Measurements from ENCODE around the gene AFF3. TPM values are rescaled to one million over a fixed set of nuclear protein-coding genes. Genes with fewer than 3 reads are reported as not detected.

AFF3 gene
- total and polyA plus RNA-seq, 2 of the 8 experiments (the other 6 are each of a cell fraction or from before 2014, with no cell fraction given) = 0.27 to 3.0 TPM

- Histone ChIP-seq H3K79me2 (ENCODE audit: control insufficient read depth in 1 of 2, insufficient read depth in 2 of 2, low read length in 2 of 2) (no peaks in the 10 kb centered on the region), H3K23me2 (ENCODE audit: low read depth, low read length) (no peaks in the 10 kb centered on the region; the same call in 1 of the 2 replicates), H3K9ac (replicated peaks in 1 of 4; ENCODE audit: extremely low read depth in 1 of 4, low read depth in 3 of 4, low read length in 3 of 4) (no peak overlapping the region), H2BK12ac (ENCODE audit: low read depth, low read length) (no peak overlapping the region), H3K27ac (ENCODE audit: low read depth, low read length) (no peak overlapping the region), H4K5ac (ENCODE audit: insufficient read length, low read depth, low read length) (no peak overlapping the region), H3K36me3 (ENCODE audit: control insufficient read depth in 2 of 4, insufficient read depth in 4 of 4, low read length in 3 of 4) (no peaks in the 10 kb centered on the region), H3K79me1 (ENCODE audit: low read depth, low read length) (no peaks in the 10 kb centered on the region), H2BK5ac (ENCODE audit: low read depth, low read length) (no peak overlapping the region), H2AK5ac (ENCODE audit: low read depth, low read length) (no peak overlapping the region), H3K9me3 (ENCODE audit: insufficient read depth in 2 of 2, low read depth in 1 of 2, low read length in 1 of 2) (no peaks in the 10 kb centered on the region), H3K56ac (replicated peaks; ENCODE audit: insufficient read length, low read depth, low read length) (no peak overlapping the region), H4K8ac (ENCODE audit: extremely low read depth, insufficient read depth, low read length) (no peak overlapping the region), H3K18ac (ENCODE audit: extremely low read depth, low read length) (no peak overlapping the region), H3K14ac (ENCODE audit: insufficient read length) (no peak overlapping the region), H3K23ac (ENCODE audit: insufficient read length) (no peak overlapping the region), H2BK20ac (ENCODE audit: low read length) (no peak overlapping the region), H3K4me2 (ENCODE audit: insufficient read depth in 1 of 2, low read depth in 2 of 2, low read length in 2 of 2) (no peak overlapping the region), H3K4ac (replicated peaks; ENCODE audit: insufficient read length, low read depth, low read length) (no peak overlapping the region), H3K4me3 (ENCODE audit: extremely low read depth in 1 of 4, insufficient read depth in 2 of 4, low read depth in 3 of 4, low read length in 4 of 4) (no peak overlapping the region), H4K91ac (replicated peaks; ENCODE audit: insufficient read length, low read length) (no peak overlapping the region), H2AFZ (ENCODE audit: low read length) (no peak overlapping the region), H4K20me1 (replicated peaks in 1 of 2; ENCODE audit: control insufficient read depth in 1 of 2, insufficient read depth in 2 of 2, low read length in 2 of 2) (peaks cover 0 to 1% of the 10 kb centered on the region in 2 experiments), H2BK15ac (ENCODE audit: low read length) (no peak overlapping the region), H3K27me3 (replicated peaks in 1 of 4; ENCODE audit: control insufficient read depth in 3 of 4, extremely low read depth in 1 of 4, insufficient read depth in 3 of 4, low read length in 3 of 4) (peaks cover 10 to 26% (median 16%) of the 10 kb centered on the region in 4 experiments), H3K4me1 (replicated peaks in 1 of 4; ENCODE audit: control insufficient read depth in 3 of 4, insufficient read depth in 4 of 4, low read length in 3 of 4) (no peaks in the 10 kb centered on the region), H2BK120ac (replicated peaks; ENCODE audit: low read depth, low read length) (no peak overlapping the region)
- POLR2A ChIA-PET (ENCODE audit: partially characterized antibody) = no interaction called here
- FAIRE-seq (no peak), DNase-seq (ENCODE audit: low read depth in 1 of 2, low spot score in 2 of 2) (peak in 1 of 2 experiments; percentile 6)
- WGBS, 2 experiments (ENCODE audit: extremely low coverage in 1 of 2, insufficient coverage in 1 of 2, insufficient read length in 1 of 2, insufficient replicate concordance in 2 of 2, low coverage in 1 of 2, low lambda C conversion rate in 2 of 2, missing lambda C conversion rate in 1 of 2) = 91% methylated on average over 6 of the region's 6 CpGs; no CpG with 5 or more reads in 1 of the 2 experiments
- CTCF ChIA-PET (ENCODE audit: partially characterized antibody) = no interaction called here
- TF ChIP-seq CBX5 (IDR thresholded peaks at IDR 0.05; ENCODE audit: low read depth, low read length) (no peak), FOSL1 (IDR thresholded peaks at IDR 0.05; ENCODE audit: insufficient read depth, low read depth, low read length) (no peak), SAP30 (IDR thresholded peaks at IDR 0.05; ENCODE audit: insufficient read depth, insufficient replicate concordance, low read length) (no peak), JUND (IDR thresholded peaks at IDR 0.05; ENCODE audit: low read length) (no peak), BACH1 (IDR thresholded peaks at IDR 0.05; ENCODE audit: low read length) (no peak), TBP (IDR thresholded peaks at IDR 0.05; ENCODE audit: low read depth, low read length) (no peak), HDAC6 (IDR thresholded peaks at IDR 0.05; ENCODE audit: low read depth, low read length) (no peak), SP1 (IDR thresholded peaks at IDR 0.05; ENCODE audit: low read depth, low read length) (no peak), JUN (IDR thresholded peaks at IDR 0.05; ENCODE audit: low read depth, low read length) (no peak), GTF2F1 (IDR thresholded peaks at IDR 0.05; ENCODE audit: borderline replicate concordance, low read depth, low read length) (no peak), NRF1 (IDR thresholded peaks at IDR 0.05; ENCODE audit: low read depth, low read length) (no peak), EP300 (IDR thresholded peaks at IDR 0.05; ENCODE audit: borderline replicate concordance in 1 of 2, low read depth in 2 of 2, low read length in 2 of 2) (no peak)
Observed at GRCh38 chr2:100189387-100189786, 47.0 kb upstream of the AFF3 start.
